Fibroblast of skin of left quadriceps (primary cell): ENCODE measurements around the gene CST9.

Experiments
- DNase-seq, 2 experiments: peaks; one replicate each; pipeline ENCODE4 v3.0.0-alpha.2; 2013; ENCODE audit warnings: low read depth in 2 of 2

The CST9 gene

GRCh38 chr20:23605867-23606651, at the start of gene CST9:
Gene CST9 (minus strand): TSS chr20:23605917. CDS start chr20:23605864, 53 bp downstream.
- no peak for DNase-seq

GRCh38 chr20:23654717-23655116, 49.0 kb upstream of the CST9 start:
- no peak for DNase-seq

GRCh38 chr20:23654000-23654399, 48.3 kb upstream of the CST9 start:
- DNase-seq = no peak

- no peak for DNase-seq
Measured at GRCh38 chr20:23653400-23653938, 47.8 kb upstream of the CST9 start.

GRCh38 chr20:23652926-23653325, 47.2 kb upstream of the CST9 start:
- DNase-seq = no peak

- DNase-seq = no peak
Measured at GRCh38 chr20:23652371-23652770, 46.7 kb upstream of the CST9 start.

- DNase-seq = no peak
Measured at GRCh38 chr20:23651117-23651516, 45.4 kb upstream of the CST9 start.

GRCh38 chr20:23649830-23650417, 44.2 kb upstream of the CST9 start:
- DNase-seq = no peak

GRCh38 chr20:23649242-23649641, 43.5 kb upstream of the CST9 start:
- DNase-seq = no peak

- no peak for DNase-seq
Measured at GRCh38 chr20:23647346-23647745, 41.6 kb upstream of the CST9 start.

GRCh38 chr20:23646106-23646873, 40.6 kb upstream of the CST9 start:
- no peak for DNase-seq

GRCh38 chr20:23645575-23645974, 39.9 kb upstream of the CST9 start:
- DNase-seq = no peak

GRCh38 chr20:23644164-23644563, 38.4 kb upstream of the CST9 start:
- no peak for DNase-seq

- DNase-seq = no peak
Measured at GRCh38 chr20:23643659-23644058, 37.9 kb upstream of the CST9 start.

- no peak for DNase-seq
Measured at GRCh38 chr20:23641936-23642751, 36.4 kb upstream of the CST9 start.

GRCh38 chr20:23640671-23641667, 35.3 kb upstream of the CST9 start:
- DNase-seq = no peak

- no peak for DNase-seq
Measured at GRCh38 chr20:23640018-23640601, 34.4 kb upstream of the CST9 start.

- DNase-seq = no peak
Measured at GRCh38 chr20:23639490-23639958, 33.8 kb upstream of the CST9 start.

GRCh38 chr20:23638309-23638708, 32.6 kb upstream of the CST9 start:
- no peak for DNase-seq
